Stimulated activated CD8-positive, alpha-beta memory T cell treated with anti-CD3 and anti-CD28 coated beads, Interleukin-15, amount 100 ng/mL, for 24 hours (primary cell): Measurements from ENCODE around the gene ESPNL.

Source experiments
- DNase-seq: peaks from one replicate; pipeline ENCODE4 v3.0.0-alpha.2; 2020; ENCODE audit warnings: low read depth

The ESPNL gene

DNA sequence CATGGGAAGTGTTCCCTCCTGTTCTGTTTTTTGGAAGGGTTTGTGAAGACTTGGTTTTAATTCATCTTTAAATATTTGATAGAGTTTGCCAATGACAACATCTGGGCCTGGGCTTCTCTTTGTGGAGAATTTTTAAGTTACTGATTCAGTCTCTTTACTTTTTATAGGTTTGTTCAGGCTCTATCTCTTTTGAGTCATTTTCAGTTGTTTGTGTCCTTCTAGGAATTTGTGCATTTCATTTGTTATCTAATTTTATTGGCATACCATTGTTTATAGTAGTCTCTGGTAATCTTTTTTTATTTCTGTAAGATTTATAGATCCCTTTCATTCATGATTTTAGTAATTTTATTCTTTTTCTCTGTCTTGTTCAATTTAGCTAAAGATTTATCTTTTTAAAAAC is 24.7 kb upstream of the ESPNL start:
- no peak for DNase-seq

DNA sequence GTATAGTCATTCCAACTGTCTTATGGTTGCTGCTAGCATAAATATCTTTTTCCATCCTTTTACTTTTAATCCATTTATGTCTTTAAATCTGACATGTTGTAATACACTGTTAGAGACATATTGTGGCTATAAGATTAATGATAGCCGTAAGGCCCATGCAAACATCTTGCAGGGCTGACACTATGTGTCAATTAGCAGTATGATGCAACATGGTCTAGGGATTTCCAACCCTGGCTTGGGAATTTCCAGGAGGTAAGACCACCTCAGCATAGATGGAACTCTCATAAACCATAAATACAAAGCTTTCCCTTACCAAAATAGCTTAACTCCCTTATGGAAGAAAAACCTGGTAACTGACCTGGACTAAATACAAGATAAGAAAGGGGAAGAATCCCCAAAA is 22.8 kb upstream of the ESPNL start:
- no peak for DNase-seq

- DNase-seq = no peak
Observed at GRCh38 chr2:238079874-238080327, 20.2 kb upstream of the ESPNL start.

- no peak for DNase-seq
Observed at GRCh38 chr2:238080518-238080917, 19.6 kb upstream of the ESPNL start.

DNA sequence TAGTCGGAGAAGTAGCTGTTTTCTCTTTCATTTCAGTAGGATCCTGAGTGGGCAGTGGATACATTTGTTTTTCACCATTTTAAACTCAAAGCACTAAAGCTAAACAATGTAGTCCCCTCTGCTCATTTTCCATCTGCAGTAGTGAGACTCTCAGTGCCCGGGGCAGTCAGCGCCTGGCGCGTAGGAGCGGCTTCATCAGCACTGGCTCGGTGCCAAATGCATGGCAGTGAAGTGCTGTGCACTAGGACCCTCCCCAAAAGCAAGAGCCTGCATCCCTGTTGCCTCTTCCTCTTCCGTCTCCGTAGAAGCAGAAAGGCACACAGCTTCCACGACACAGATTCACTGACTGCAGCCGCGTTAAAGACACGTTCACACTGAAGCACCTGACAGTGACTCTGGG is 19.0 kb upstream of the ESPNL start:
- DNase-seq = no peak

- DNase-seq = no peak
Observed at GRCh38 chr2:238081561-238081960, 18.6 kb upstream of the ESPNL start.

- DNase-seq = no peak
Observed at GRCh38 chr2:238082151-238082550, 18.0 kb upstream of the ESPNL start.

GRCh38 chr2:238082827-238083226 is 17.3 kb upstream of the ESPNL start:
- DNase-seq = no peak

GRCh38 chr2:238083919-238084318 is 16.2 kb upstream of the ESPNL start:
- DNase-seq = no peak

- DNase-seq = no peak
Observed at GRCh38 chr2:238084761-238085160, 15.4 kb upstream of the ESPNL start.

DNA sequence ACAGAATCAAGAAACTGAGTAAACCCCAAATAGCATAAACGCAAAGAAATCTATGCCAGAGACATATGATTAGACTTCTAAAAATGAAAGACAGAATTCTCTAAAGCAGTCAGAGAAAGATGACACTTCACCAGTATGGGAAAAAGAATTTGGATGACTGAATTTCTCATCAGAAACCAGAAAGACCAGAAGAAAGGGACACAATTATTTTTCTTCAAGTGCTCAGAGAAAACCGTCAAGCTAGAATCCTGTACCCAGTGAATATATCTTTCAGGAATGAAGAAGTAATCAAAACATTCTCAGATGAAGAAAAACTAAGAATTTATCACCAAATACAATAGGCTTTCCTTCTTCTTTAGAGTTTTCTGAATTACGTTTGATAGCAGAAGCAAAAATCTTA is 14.2 kb upstream of the ESPNL start:
- DNase-seq = no peak

- no peak for DNase-seq
Observed at GRCh38 chr2:238087211-238087610, 12.9 kb upstream of the ESPNL start.

GRCh38 chr2:238090887-238091286 is 9.3 kb upstream of the ESPNL start:
- no peak for DNase-seq

DNA sequence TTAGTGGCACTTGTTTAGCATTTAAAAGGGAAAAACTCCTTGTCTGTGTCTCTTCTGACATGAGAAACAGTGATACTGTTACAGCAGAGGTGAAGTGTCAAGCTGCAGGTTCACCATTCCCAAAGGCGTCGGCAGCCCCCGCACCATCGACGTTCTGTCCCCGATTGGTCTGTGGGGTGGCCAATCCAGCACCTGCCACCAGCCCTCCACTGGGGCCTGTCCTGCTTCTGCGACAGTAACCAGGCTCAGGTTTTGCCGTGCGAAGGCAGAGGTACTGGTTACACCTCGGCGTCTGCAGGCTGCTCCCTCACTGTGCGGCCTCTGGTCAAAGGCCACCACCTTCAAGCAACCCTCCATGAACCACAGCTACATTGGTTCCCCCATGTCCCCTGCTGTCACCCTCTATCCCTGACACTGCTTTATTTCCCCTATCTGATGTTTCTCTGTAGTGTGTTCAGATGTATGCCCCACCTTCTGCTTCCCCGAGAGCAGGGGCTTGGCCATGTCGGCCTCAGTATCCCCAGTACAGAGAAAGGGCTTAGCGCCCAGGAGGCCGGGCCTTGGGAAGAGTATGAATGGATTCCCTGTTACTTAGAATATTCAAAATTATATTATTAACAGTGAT is 8.6 kb upstream of the ESPNL start:
- no peak for DNase-seq

GRCh38 chr2:238092486-238093035 is 7.6 kb upstream of the ESPNL start:
- DNase-seq = no peak

GRCh38 chr2:238093181-238094140 is 6.7 kb upstream of the ESPNL start:
- DNase-seq = no peak

DNA sequence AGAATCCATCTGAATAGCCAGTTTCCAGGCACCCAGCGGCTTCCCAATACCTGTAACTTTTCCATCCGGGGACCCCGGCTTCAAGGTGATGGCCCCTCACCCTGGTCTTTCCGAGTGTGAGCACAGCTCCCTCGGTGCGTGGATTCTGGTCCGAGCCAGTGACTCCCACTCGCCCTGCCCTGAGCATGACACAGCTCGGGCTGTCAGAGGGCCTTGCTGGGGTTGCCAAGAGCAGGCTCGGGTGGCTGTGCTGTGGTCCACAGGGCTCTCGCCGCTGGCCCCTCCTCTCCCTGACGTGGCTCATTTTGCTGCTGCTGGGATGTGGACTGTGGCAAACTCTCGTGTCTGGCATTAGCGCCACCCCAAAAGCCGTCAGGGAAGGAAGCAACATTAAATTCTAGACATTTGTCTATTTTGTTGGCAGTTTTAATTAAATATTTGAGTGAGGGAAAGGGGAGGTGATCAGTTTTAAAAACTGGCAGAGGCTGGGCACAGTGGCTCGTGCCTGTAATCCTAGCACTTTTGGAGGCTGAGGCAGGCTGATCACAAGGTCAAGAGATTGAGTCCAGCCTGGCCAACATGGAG is 5.6 kb upstream of the ESPNL start:
- DNase-seq = no peak

GRCh38 chr2:238095143-238095542 is 5.0 kb upstream of the ESPNL start:
- no peak for DNase-seq

DNA sequence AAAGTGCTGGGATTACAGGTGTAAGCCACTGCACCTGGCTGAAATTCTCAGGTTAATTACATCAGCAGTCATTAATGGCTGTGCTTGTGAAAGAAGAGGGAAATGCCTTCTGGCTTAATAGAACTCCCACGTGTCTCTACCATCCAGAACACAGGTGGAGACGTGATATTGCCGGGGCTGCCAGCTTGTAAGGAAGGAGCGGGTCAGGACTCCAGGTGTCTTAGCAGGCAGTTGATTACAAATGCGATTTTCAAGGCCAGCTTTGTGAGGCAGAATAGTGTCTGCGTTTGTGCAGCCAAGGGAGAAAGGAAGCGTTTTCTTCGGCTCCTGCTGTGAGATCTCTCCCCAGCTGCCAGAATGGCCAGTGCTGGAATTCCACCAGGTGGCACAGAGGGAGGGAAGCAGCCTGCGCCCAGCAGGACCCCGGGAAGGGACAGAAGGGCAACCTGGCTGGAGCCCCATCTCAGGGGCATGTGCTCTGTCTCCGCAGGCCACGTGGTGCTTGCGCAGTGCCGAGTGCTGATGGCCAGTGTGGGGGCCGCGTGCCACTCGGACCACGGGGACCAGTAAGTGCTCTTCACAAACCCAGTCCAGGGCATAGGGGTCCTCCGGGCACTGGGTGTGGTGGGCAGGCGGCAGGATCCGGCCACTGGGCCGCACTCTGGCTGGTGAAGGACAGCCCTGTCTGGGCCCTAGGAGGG is 3.7 kb upstream of the ESPNL start:
- DNase-seq = no peak

- no peak for DNase-seq
Observed at GRCh38 chr2:238097201-238097987, 2.7 kb upstream of the ESPNL start.
